ENCODE data around the gene OR4D9.

The OR4D9 gene

DNA sequence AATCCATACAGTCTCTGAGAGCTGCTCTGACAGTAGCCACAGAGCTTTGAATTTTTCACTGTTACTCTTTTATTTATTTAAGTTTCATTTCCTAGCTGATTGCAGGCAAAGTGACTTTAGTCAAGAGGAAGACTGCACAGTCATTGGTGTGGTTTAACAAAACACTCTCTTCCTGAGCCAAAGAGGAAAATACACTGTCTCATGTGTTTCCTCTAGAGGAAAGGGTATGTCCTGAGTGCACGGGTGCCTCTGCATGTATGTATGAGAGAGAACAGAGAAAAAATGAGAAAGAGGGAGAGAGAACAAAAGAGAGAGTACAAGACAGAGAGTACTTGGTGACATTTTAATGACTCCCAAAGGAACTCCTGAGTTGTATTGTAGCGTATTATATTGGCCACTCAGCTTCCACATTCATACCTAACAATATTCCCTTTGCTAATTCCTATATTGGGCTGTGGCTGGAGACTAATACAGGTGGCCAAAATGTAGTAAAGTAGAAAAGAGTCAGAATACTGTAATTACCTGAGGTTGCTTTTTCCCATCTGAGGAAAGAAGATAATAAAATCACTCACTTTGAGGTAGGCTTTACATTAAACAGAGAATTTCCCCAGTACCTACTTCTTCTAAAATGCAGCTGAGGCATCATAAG is at the start of gene OR4D9:
Gene OR4D9, plus strand, starts transcription at position 599 of the 649 bp plus-strand sequence. CDS start 3,374 bp downstream, outside the sequence.
- Histone ChIP-seq H3K4me1 (ENCODE audit: low read depth, poor library complexity, severe bottlenecking) (no peaks in the 10 kb centered on the region), H3K4me3 (IDR thresholded peaks at IDR 0.05; ENCODE audit: insufficient read depth, low read depth, low read length) (no peak within 1 kb of the TSS), H3K27ac (no peak within 1 kb of the TSS), H3K27me3 (ENCODE audit: insufficient read depth, low read depth) (no peaks in the 10 kb centered on the region), H3K9ac (no peak within 1 kb of the TSS), H3K36me3 (ENCODE audit: insufficient read depth) (no peaks in the 10 kb centered on the region), H4K20me1 (ENCODE audit: insufficient read depth) (no peaks in the 10 kb centered on the region), H3K4me2 (no peak within 1 kb of the TSS), H3K79me2 (ENCODE audit: insufficient read depth, low read depth) (no peaks in the 10 kb centered on the region), H2AFZ (ENCODE audit: low read depth) (no peak within 1 kb of the TSS)
- no peak for TF ChIP-seq CTCF (conservative IDR thresholded peaks at IDR 0.05; ENCODE audit: low read depth, low read length)

GRCh38 chr11:59463190-59463641 is 48.1 kb upstream of the OR4D9 start:
- H2AFZ ChIP-seq (ENCODE audit: low read depth), result no peak overlapping the region
- no peaks in the 10 kb centered on the region for H3K36me3 ChIP-seq (ENCODE audit: insufficient read depth)
- H3K9ac ChIP-seq, result no peak overlapping the region
- H3K4me1 ChIP-seq (ENCODE audit: low read depth, poor library complexity, severe bottlenecking), result no peaks in the 10 kb centered on the region
- H3K4me2 ChIP-seq, result no peak overlapping the region
- no peaks in the 10 kb centered on the region for H3K27me3 ChIP-seq (ENCODE audit: insufficient read depth, low read depth)
- no peaks in the 10 kb centered on the region for H4K20me1 ChIP-seq (ENCODE audit: insufficient read depth)
- TF ChIP-seq CTCF (conservative IDR thresholded peaks at IDR 0.05; ENCODE audit: low read depth, low read length), result no peak
- H3K79me2 ChIP-seq (ENCODE audit: insufficient read depth, low read depth), result no peaks in the 10 kb centered on the region
- H3K27ac ChIP-seq, result no peak overlapping the region
- no peak overlapping the region for H3K4me3 ChIP-seq (IDR thresholded peaks at IDR 0.05; ENCODE audit: insufficient read depth, low read depth, low read length)

DNA sequence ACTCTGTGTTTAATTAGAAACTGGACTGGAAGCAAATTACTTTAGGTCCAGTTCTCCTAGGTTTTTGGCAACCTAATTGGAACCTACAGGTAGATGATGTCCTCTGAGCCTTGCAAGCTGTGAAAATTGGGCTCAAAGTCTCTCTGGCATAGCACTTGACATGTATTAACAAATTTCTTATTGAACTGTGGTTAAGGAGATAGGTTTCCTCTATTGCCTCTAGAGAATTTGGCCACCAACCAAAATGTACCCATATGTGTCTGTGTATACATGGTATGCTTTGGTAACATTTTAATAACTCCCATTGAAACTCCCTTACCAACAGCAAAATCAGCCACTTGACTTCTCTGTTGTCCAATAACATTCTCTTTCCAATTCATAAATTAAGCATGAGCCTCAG is 38.3 kb upstream of the OR4D9 start, which contains the start of gene OR4D10:
Gene OR4D10, plus strand, starts transcription at position 301 of the 400 bp plus-strand sequence. CDS start 4,115 bp downstream, outside the sequence.
- H3K9ac ChIP-seq, result no peak within 1 kb of the TSS
- H3K4me2 ChIP-seq, result no peak within 1 kb of the TSS
- H2AFZ ChIP-seq (ENCODE audit: low read depth), result no peak within 1 kb of the TSS
- no peaks in the 10 kb centered on the region for H3K4me1 ChIP-seq (ENCODE audit: low read depth, poor library complexity, severe bottlenecking)
- no peak for TF ChIP-seq CTCF (conservative IDR thresholded peaks at IDR 0.05; ENCODE audit: low read depth, low read length)
- no peaks in the 10 kb centered on the region for H3K36me3 ChIP-seq (ENCODE audit: insufficient read depth)
- H3K27me3 ChIP-seq (ENCODE audit: insufficient read depth, low read depth), result no peaks in the 10 kb centered on the region
- H4K20me1 ChIP-seq (ENCODE audit: insufficient read depth), result no peaks in the 10 kb centered on the region
- H3K4me3 ChIP-seq (IDR thresholded peaks at IDR 0.05; ENCODE audit: insufficient read depth, low read depth, low read length), result no peak within 1 kb of the TSS
- no peaks in the 10 kb centered on the region for H3K79me2 ChIP-seq (ENCODE audit: insufficient read depth, low read depth)
- H3K27ac ChIP-seq, result no peak within 1 kb of the TSS

- no peak for TF ChIP-seq CTCF (conservative IDR thresholded peaks at IDR 0.05; ENCODE audit: low read depth, low read length)
- no peaks in the 10 kb centered on the region for H4K20me1 ChIP-seq (ENCODE audit: insufficient read depth)
These were observed 36.2 kb upstream of the OR4D9 start for GRCh38 chr11:59475176-59475575.

More at GRCh38 chr11:59475176-59475575, 36.2 kb upstream of the OR4D9 start:
- Histone ChIP-seq H3K27me3 (ENCODE audit: insufficient read depth, low read depth) (no peaks in the 10 kb centered on the region), H3K36me3 (ENCODE audit: insufficient read depth) (no peaks in the 10 kb centered on the region), H3K4me2 (no peak overlapping the region), H2AFZ (ENCODE audit: low read depth) (no peak overlapping the region), H3K4me1 (ENCODE audit: low read depth, poor library complexity, severe bottlenecking) (no peaks in the 10 kb centered on the region), H3K4me3 (IDR thresholded peaks at IDR 0.05; ENCODE audit: insufficient read depth, low read depth, low read length) (no peak overlapping the region), H3K9ac (no peak overlapping the region), H3K27ac (no peak overlapping the region), H3K79me2 (ENCODE audit: insufficient read depth, low read depth) (no peaks in the 10 kb centered on the region)

Data from KMS-11 (cell line).